ENCODE results near the gene NPR1. TPM values are rescaled to one million over a fixed set of nuclear protein-coding genes. Genes with fewer than 3 reads are reported as not detected.

Gene NPR1
- total and polyA plus RNA-seq, 2 of the 13 experiments (the other 11 are each of a cell fraction or from before 2014, with no cell fraction given), result not detected

DNA sequence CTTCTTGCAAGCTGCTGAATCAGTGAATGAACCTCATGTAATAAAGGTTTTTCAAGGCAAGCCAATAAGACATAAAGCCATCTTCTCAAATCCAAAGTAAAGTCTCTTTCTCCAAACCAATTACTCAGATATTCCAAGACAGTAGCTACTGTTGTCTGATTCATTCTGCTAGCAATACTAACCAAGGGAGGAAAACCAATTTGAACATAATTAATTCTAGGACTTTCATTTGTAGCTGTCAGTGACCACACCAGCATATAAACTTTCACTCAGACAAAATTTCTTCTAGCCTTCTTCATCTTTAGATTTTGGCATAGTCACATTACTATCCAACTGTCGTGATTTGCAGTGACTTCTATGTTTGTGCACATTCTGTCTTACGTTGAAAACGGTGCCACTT, 38.8 kb downstream of the NPR1 start:
- Histone ChIP-seq H3K79me2 (ENCODE audit: insufficient read depth, low read length) (no peaks in the 10 kb centered on the region), H3K36me3 (replicated peaks in 1 of 2; ENCODE audit: control insufficient read depth in 1 of 2, insufficient read depth in 2 of 2, low read length in 2 of 2) (no peaks in the 10 kb centered on the region), H3K4me1 (ENCODE audit: insufficient read depth, low read length) (no peaks in the 10 kb centered on the region), H3K4me3 (replicated peaks in 1 of 3; ENCODE audit: insufficient read depth in 1 of 3, low read depth in 2 of 3, low read length in 3 of 3) (no peak overlapping the region), H4K20me1 (ENCODE audit: insufficient read depth, low read length) (no peaks in the 10 kb centered on the region), H3K4me2 (ENCODE audit: low read depth, low read length) (no peak overlapping the region), H3K27me3 (ENCODE audit: control insufficient read depth in 1 of 2, insufficient read depth in 2 of 2, low read length in 2 of 2) (no peaks in the 10 kb centered on the region), H2AFZ (ENCODE audit: low read length) (no peak overlapping the region), H3K27ac (ENCODE audit: extremely low read length, insufficient read depth, low read length) (no peak overlapping the region), H3K9ac (ENCODE audit: insufficient read depth, low read depth, low read length) (no peak overlapping the region), H3K9me3 (ENCODE audit: low read length) (no peaks in the 10 kb centered on the region)
- ATAC-seq (no peak), DNase-seq (ENCODE audit: low spot score) (no peak), FAIRE-seq (no peak)
- no TSS peak for BruUV-seq (replicated peaks)
- ChIA-PET POLR2A (no interaction called here), CTCF (ENCODE audit: low intra/inter-chr PET ratio, low total read pairs) (no interaction called here)
- TF ChIP-seq ZNF547 (CRISPR knock-in tag; IDR thresholded peaks at IDR 0.05), result no peak
- no peak for TF ChIP-seq DR1 (CRISPR knock-in tag; IDR thresholded peaks at IDR 0.05)
- TF ChIP-seq GABPA (IDR thresholded peaks at IDR 0.05; ENCODE audit: low read depth, low read length), result no peak
- TF ChIP-seq GABPA (CRISPR knock-in tag; IDR thresholded peaks at IDR 0.05; ENCODE audit: low read depth), result no peak
- TF ChIP-seq ZNF549 (CRISPR knock-in tag; IDR thresholded peaks at IDR 0.05), result no peak
- no peak for TF ChIP-seq RBM39 (IDR thresholded peaks at IDR 0.05; ENCODE audit: low read depth, low read length, poor library complexity, severe bottlenecking)
- in situ Hi-C loops (cut with HindIII; ENCODE audit: extremely low pct_ligation_motif_present, low pct_unique_long_range_greater_than_20kb) (no loop called here), intact Hi-C loops (cut with micrococcal nuclease; ENCODE audit: unreplicated experiment) (no loop called here)
- WGBS (ENCODE audit: low lambda C conversion rate), result 6% methylated on average over 3 of the region's 3 CpGs

GRCh38 chr1:153723687-153724086, 45.2 kb downstream of the NPR1 start:
- Histone ChIP-seq H3K27me3 (ENCODE audit: control insufficient read depth in 1 of 2, insufficient read depth in 2 of 2, low read length in 2 of 2) (no peaks in the 10 kb centered on the region; a peak in 1 of 5 replicates), H3K9ac (ENCODE audit: insufficient read depth, low read depth, low read length) (no peak overlapping the region), H3K4me1 (ENCODE audit: insufficient read depth, low read length) (peaks cover 21% of the 10 kb centered on the region), H4K20me1 (ENCODE audit: insufficient read depth, low read length) (no peaks in the 10 kb centered on the region), H3K9me3 (ENCODE audit: low read length) (no peaks in the 10 kb centered on the region), H2AFZ (ENCODE audit: low read length) (no peak overlapping the region), H3K4me2 (ENCODE audit: low read depth, low read length) (no peak overlapping the region), H3K36me3 (replicated peaks in 1 of 2; ENCODE audit: control insufficient read depth in 1 of 2, insufficient read depth in 2 of 2, low read length in 2 of 2) (no peaks in the 10 kb centered on the region), H3K79me2 (ENCODE audit: insufficient read depth, low read length) (peaks cover 4% of the 10 kb centered on the region), H3K27ac (ENCODE audit: extremely low read length, insufficient read depth, low read length) (no peak overlapping the region), H3K4me3 (replicated peaks in 1 of 3; ENCODE audit: insufficient read depth in 1 of 3, low read depth in 2 of 3, low read length in 3 of 3) (no peak overlapping the region)
- DNase-seq (ENCODE audit: low spot score), result no peak
- intact Hi-C loops (cut with micrococcal nuclease; ENCODE audit: unreplicated experiment) (no loop called here), in situ Hi-C loops (cut with HindIII; ENCODE audit: extremely low pct_ligation_motif_present, low pct_unique_long_range_greater_than_20kb) (no loop called here)
- POLR2A ChIA-PET, result no interaction called here
- 67% methylated on average over 3 of the region's 3 CpGs for WGBS (ENCODE audit: low lambda C conversion rate)
- BruUV-seq (replicated peaks), result no TSS peak
- no peak for FAIRE-seq
- CTCF ChIA-PET (ENCODE audit: low intra/inter-chr PET ratio, low total read pairs), result no interaction called here
- no peak for ATAC-seq
- peak; percentile 67 for TF ChIP-seq ZNF121 (CRISPR knock-in tag; IDR thresholded peaks at IDR 0.05)
- no peak for TF ChIP-seq GMEB1 (CRISPR knock-in tag; IDR thresholded peaks at IDR 0.05; ENCODE audit: borderline replicate concordance)
- TF ChIP-seq TBX2 (CRISPR knock-in tag; IDR thresholded peaks at IDR 0.05; ENCODE audit: borderline replicate concordance), result no peak
- TF ChIP-seq ZNF747 (CRISPR knock-in tag; IDR thresholded peaks at IDR 0.05; ENCODE audit: borderline replicate concordance), result no peak
- no peak for TF ChIP-seq ZNF850 (CRISPR knock-in tag; conservative IDR thresholded peaks at IDR 0.05)
- TF ChIP-seq ZSCAN9 (CRISPR knock-in tag; IDR thresholded peaks at IDR 0.05; ENCODE audit: borderline replicate concordance), result no peak
- no peak for TF ChIP-seq SP2 (CRISPR knock-in tag; IDR thresholded peaks at IDR 0.05)
- no peak for TF ChIP-seq GATAD2A (CRISPR knock-in tag; IDR thresholded peaks at IDR 0.05)
- TF ChIP-seq ZNF484 (CRISPR knock-in tag; IDR thresholded peaks at IDR 0.05; ENCODE audit: borderline replicate concordance, low read depth), result no peak

All from HepG2 (cell line).